A549 (cell line): Measurements from ENCODE around the gene AFF3. TPM values are rescaled to one million over a fixed set of nuclear protein-coding genes. Genes with fewer than 3 reads are reported as not detected.

Source experiments
- ATAC-seq, 2 experiments: fragments of 200-7000 bp in 1 of 2; fragments of >200 bp in 1 of 2; cut with Nextera tagmentation in 1 of 2; cut with Tn5 transposase in 1 of 2; 3 replicates each; pipeline versions ENCODE4 v1.8.0 to v1.9.1; 2018 to 2020; ENCODE audit warnings: mild to moderate bottlenecking in 1 of 2, moderate library complexity in 1 of 2
- CTCF ChIA-PET: fragments of 300-600 bp; sonication (Branson Sonifier 250); formaldehyde crosslinking; extraction: SDS; loops from one replicate; lab custom pipeline; 2021; ENCODE audit warnings: antibody characterized with exemption, inconsistent platforms; lab: Yijun Ruan, JAX
- POLR2A ChIA-PET: fragments of 350-600 bp; formaldehyde crosslinking; extraction: SDS; loops from one replicate; lab custom pipeline; 2021; ENCODE audit warnings: antibody characterized with exemption, inconsistent platforms; lab: Yijun Ruan, JAX
- DNase-seq, 2 experiments: peaks; one replicate each; pipeline versions ENCODE4 v3.0.0 to v3.0.0-alpha.2; 2011 to 2016; ENCODE audit warnings: low read depth in 1 of 2, low spot score in 1 of 2
- FAIRE-seq: peaks from 2 replicates; lab custom pipeline; 2011; peaks lifted over from hg19 to GRCh38; lab: Jason Lieb, UNC
- H3K27ac ChIP-seq, 2 experiments: fragments of >200 bp; sonication (Bioruptor Twin); formaldehyde crosslinking; 3 replicates each; pipeline ENCODE4 v1.5.1; 2016 to 2017
- H3K4me1 ChIP-seq: fragments of >200 bp; sonication (Bioruptor Twin); formaldehyde crosslinking; 3 replicates; pipeline ENCODE4 v1.6.1; 2016
- H3K4me2 ChIP-seq: fragments of >200 bp; sonication (Bioruptor Twin); formaldehyde crosslinking; 3 replicates; pipeline ENCODE4 v1.6.1; 2016
- H3K4me3 ChIP-seq: fragments of >200 bp; sonication (Bioruptor Twin); formaldehyde crosslinking; 3 replicates; pipeline ENCODE4 v1.5.1; 2016
- H3K9me3 ChIP-seq: fragments of >200 bp; sonication (Bioruptor Twin); formaldehyde crosslinking; 3 replicates; pipeline ENCODE4 v1.6.1; 2016
- BCL3 ChIP-seq: fragments of >200 bp; sonication (Bioruptor Twin); formaldehyde crosslinking; IDR thresholded peaks from 3 replicates; pipeline ENCODE4 v1.6.1; 2016
- BHLHE40 ChIP-seq: IDR thresholded peaks from 2 replicates; pipeline ENCODE4 v1.6.1; 2012; ENCODE audit warnings: low read depth, low read length, inconsistent platforms
- CHD4 ChIP-seq: fragments of 200-600 bp; sonication (generic); IDR thresholded peaks from 2 replicates; pipeline ENCODE4 v1.6.1; 2016; ENCODE audit warnings: antibody characterized with exemption, mild to moderate bottlenecking, borderline replicate concordance
- E2F6 ChIP-seq: IDR thresholded peaks from 2 replicates; pipeline ENCODE4 v1.6.1; 2012; ENCODE audit warnings: low read depth, borderline replicate concordance
- EHMT2 ChIP-seq: fragments of 200-600 bp; sonication (generic); IDR thresholded peaks from 2 replicates; pipeline ENCODE4 v1.6.1; 2016; ENCODE audit warnings: antibody characterized with exemption, low read depth, mild to moderate bottlenecking, moderate library complexity
- GATA3 ChIP-seq: IDR thresholded peaks from 2 replicates; pipeline ENCODE4 v1.6.1; 2012; ENCODE audit warnings: borderline replicate concordance
- HDAC2 ChIP-seq: fragments of 200-600 bp; sonication (generic); IDR thresholded peaks from 2 replicates; pipeline ENCODE4 v1.6.1; 2016
- HEYL ChIP-seq: fragments of 250-450 bp; sonication (Bioruptor Pico); IDR thresholded peaks from 2 replicates; pipeline ENCODE4 v1.8.0; 2021; ENCODE audit warnings: mild to moderate bottlenecking, moderate library complexity
- HOXA7 ChIP-seq: fragments of 250-450 bp; sonication (Bioruptor Pico); IDR thresholded peaks from 2 replicates; pipeline ENCODE4 v1.5.0; 2020; ENCODE audit warnings: mild to moderate bottlenecking, moderate library complexity
- HOXB5 ChIP-seq: fragments of 250-450 bp; sonication (Bioruptor Pico); IDR thresholded peaks from 2 replicates; pipeline ENCODE4 v1.5.0; 2020; ENCODE audit warnings: mild to moderate bottlenecking, moderate library complexity
- JUNB ChIP-seq: fragments of >200 bp; sonication (Bioruptor Twin); formaldehyde crosslinking; IDR thresholded peaks from 2 replicates; pipeline ENCODE4 v1.6.1; 2016
- MYC ChIP-seq: IDR thresholded peaks from 2 replicates; pipeline ENCODE4 v1.6.1; 2012; ENCODE audit warnings: mild to moderate bottlenecking, inconsistent platforms, low read length, improper control_type of control experiment, borderline replicate concordance
- NPAS2 ChIP-seq: fragments of 250-450 bp; sonication (Bioruptor Pico); IDR thresholded peaks from 2 replicates; pipeline ENCODE4 v1.8.0; 2022; ENCODE audit warnings: mild to moderate bottlenecking, moderate library complexity, borderline replicate concordance
- NR3C1 ChIP-seq: fragments of >200 bp; sonication (Bioruptor Twin); formaldehyde crosslinking; IDR thresholded peaks from 3 replicates; pipeline ENCODE4 v1.6.1; 2017
- PHF8 ChIP-seq: fragments of 200-600 bp; sonication (generic); IDR thresholded peaks from 2 replicates; pipeline ENCODE4 v1.6.1; 2016; ENCODE audit warnings: low read depth, mild to moderate bottlenecking, antibody characterized with exemption, moderate library complexity, borderline replicate concordance
- POLR2AphosphoS2 ChIP-seq: conservative IDR thresholded peaks from 2 replicates; pipeline ENCODE4 v1.6.1; 2012; ENCODE audit warnings: low read length, improper control_type of control experiment, inconsistent platforms
- RARB ChIP-seq: fragments of 250-450 bp; sonication (Bioruptor Pico); IDR thresholded peaks from 2 replicates; pipeline ENCODE4 v1.8.0; 2021; ENCODE audit warnings: mild to moderate bottlenecking, moderate library complexity
- REST ChIP-seq: fragments of 200-600 bp; sonication (generic); IDR thresholded peaks from 2 replicates; pipeline ENCODE4 v1.6.1; 2016; ENCODE audit warnings: antibody characterized with exemption, mild to moderate bottlenecking, moderate library complexity
- RFX5 ChIP-seq: fragments of 450-650 bp; IDR thresholded peaks from 2 replicates; pipeline ENCODE4 v1.7.1; 2014; ENCODE audit warnings: antibody characterized with exemption, mild to moderate bottlenecking, moderate library complexity
- RNF2 ChIP-seq: fragments of 200-600 bp; sonication (generic); IDR thresholded peaks from 2 replicates; pipeline ENCODE4 v1.6.1; 2016; ENCODE audit warnings: low read depth, mild to moderate bottlenecking, antibody characterized with exemption, moderate library complexity, borderline replicate concordance
- SREBF2 ChIP-seq: fragments of 450-650 bp; IDR thresholded peaks from 2 replicates; pipeline ENCODE4 v1.6.1; 2014; ENCODE audit warnings: mild to moderate bottlenecking, moderate library complexity
- TP53 ChIP-seq: fragments of 250-450 bp; sonication (Bioruptor Pico); IDR thresholded peaks from 2 replicates; pipeline ENCODE4 v1.5.0; 2021; ENCODE audit warnings: mild to moderate bottlenecking, moderate library complexity
- USF2 ChIP-seq: fragments of 450-650 bp; IDR thresholded peaks from 2 replicates; pipeline ENCODE4 v1.6.1; 2014; ENCODE audit warnings: antibody characterized with exemption
- ZC3H11A ChIP-seq: fragments of 450-650 bp; IDR thresholded peaks from 2 replicates; pipeline ENCODE4 v1.6.1; 2014; ENCODE audit warnings: antibody characterized with exemption, mild to moderate bottlenecking
- ZFP36 ChIP-seq: fragments of 450-650 bp; IDR thresholded peaks from 2 replicates; pipeline ENCODE4 v1.6.1; 2014; ENCODE audit warnings: borderline replicate concordance; ENCODE audit not compliant: partially characterized antibody
- ZSCAN20 ChIP-seq: fragments of 250-450 bp; sonication (Bioruptor Pico); IDR thresholded peaks from 2 replicates; pipeline ENCODE4 v1.8.0; 2022; ENCODE audit warnings: mild to moderate bottlenecking, moderate library complexity
- WGBS: methylation state at CpG from one replicate; pipeline ENCODE4 v1.1.6; 2017; ENCODE audit errors: missing lambda C conversion rate; 5-methylcytosine and 5-hydroxymethylcytosine counted together
- polyA plus RNA-seq, 4 experiments: library from polyadenylated mRNA; depleted of rRNA in 3 of 4; stranded (reverse); fragments of >200 nt; fragmentation: RNase III in 1 of 4; extraction: RNeasy Plus Mini Kit Qiagen cat#74134 plus additional on column Dnase treatment in 1 of 4; gene quantifications; 2 replicates in 3 of 4; 3 replicates in 1 of 4; pipeline ENCODE4 v1.2.3, GENCODE V29; 2011 to 2017
- TF ChIP-seq, protein P1 (sequence below): fragments of 150-350 bp; IDR thresholded peaks from 2 replicates; pipeline ENCODE4 v1.6.1; 2014; ENCODE audit warnings: low read depth, mild to moderate bottlenecking, low read length
- TF ChIP-seq, protein P2 (sequence below): IDR thresholded peaks from 2 replicates; pipeline ENCODE4 v1.6.1; 2012

Gene AFF3
- polyA plus RNA-seq, 2 of the 4 experiments (the other 2 are of a cell fraction) = not detected

- WGBS = 41% methylated on average over 7 of the region's 7 CpGs
- Histone ChIP-seq H3K4me1 (no peaks in the 10 kb centered on the region), H3K4me2 (no peak overlapping the region), H3K9me3 (no peaks in the 10 kb centered on the region), H3K27ac (no peak overlapping the region)
- ChIA-PET CTCF (interaction anchor here (3.1 kb wide), 1 partner anchor 420 kb away, joined by 22 read pairs; no protein-coding TSS in a partner anchor), POLR2A (no interaction called here)
- no peak for FAIRE-seq
- DNase-seq = no peak
- no peak for ATAC-seq
- TF ChIP-seq RNF2 = no peak
- no peak for TF ChIP-seq HOXB5
- TF ChIP-seq POLR2AphosphoS2 = no peak
- TF ChIP-seq RFX5 = no peak
- TF ChIP-seq, protein P1, sequence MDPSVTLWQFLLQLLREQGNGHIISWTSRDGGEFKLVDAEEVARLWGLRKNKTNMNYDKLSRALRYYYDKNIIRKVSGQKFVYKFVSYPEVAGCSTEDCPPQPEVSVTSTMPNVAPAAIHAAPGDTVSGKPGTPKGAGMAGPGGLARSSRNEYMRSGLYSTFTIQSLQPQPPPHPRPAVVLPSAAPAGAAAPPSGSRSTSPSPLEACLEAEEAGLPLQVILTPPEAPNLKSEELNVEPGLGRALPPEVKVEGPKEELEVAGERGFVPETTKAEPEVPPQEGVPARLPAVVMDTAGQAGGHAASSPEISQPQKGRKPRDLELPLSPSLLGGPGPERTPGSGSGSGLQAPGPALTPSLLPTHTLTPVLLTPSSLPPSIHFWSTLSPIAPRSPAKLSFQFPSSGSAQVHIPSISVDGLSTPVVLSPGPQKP = no peak
- no peak for TF ChIP-seq JUNB
- TF ChIP-seq CHD4 = no peak
- TF ChIP-seq NPAS2 (CRISPR knock-in tag) = no peak
- no peak for TF ChIP-seq ZC3H11A
- no peak for TF ChIP-seq SREBF2
- no peak for TF ChIP-seq REST
- TF ChIP-seq E2F6 = no peak
- TF ChIP-seq EHMT2 = no peak
- no peak for TF ChIP-seq ZFP36
- no peak for TF ChIP-seq PHF8
- no peak for TF ChIP-seq RARB (CRISPR knock-in tag)
- TF ChIP-seq, all 56 proteins: peak for 0
- no peak overlapping the region for H3K4me3 ChIP-seq
These were observed 320.8 kb downstream of the AFF3 start for GRCh38 chr2:99821572-99821971.

GRCh38 chr2:99821039-99821438 is 321.4 kb downstream of the AFF3 start:
- no peak for DNase-seq
- POLR2A ChIA-PET = no interaction called here
- Histone ChIP-seq H3K27ac (no peak overlapping the region), H3K4me2 (no peak overlapping the region)
- no peak for TF ChIP-seq PHF8
- TF ChIP-seq MYC = no peak
- no peak for TF ChIP-seq HDAC2
- TF ChIP-seq BHLHE40 = no peak
- no peak for TF ChIP-seq GATA3
- no peak for TF ChIP-seq RARB (CRISPR knock-in tag)
- no peak for TF ChIP-seq ZFP36
- no peak for TF ChIP-seq HOXA7 (CRISPR knock-in tag)
- TF ChIP-seq HEYL (CRISPR knock-in tag) = no peak
- TF ChIP-seq RNF2 = no peak
- TF ChIP-seq HOXB5 = no peak
- no peak for TF ChIP-seq TP53
- TF ChIP-seq ZSCAN20 (CRISPR knock-in tag) = no peak
- TF ChIP-seq, protein P2, sequence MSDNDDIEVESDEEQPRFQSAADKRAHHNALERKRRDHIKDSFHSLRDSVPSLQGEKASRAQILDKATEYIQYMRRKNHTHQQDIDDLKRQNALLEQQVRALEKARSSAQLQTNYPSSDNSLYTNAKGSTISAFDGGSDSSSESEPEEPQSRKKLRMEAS = no peak
- TF ChIP-seq BCL3 = no peak
- no peak for TF ChIP-seq NR3C1
- TF ChIP-seq ZC3H11A = no peak
- no peak for TF ChIP-seq USF2
- TF ChIP-seq, protein P1 = no peak
- TF ChIP-seq, all 56 proteins: peak for 0
- 54% methylated on average over 3 of the region's 3 CpGs for WGBS
- FAIRE-seq (no peak), ATAC-seq (no peak)
- Histone ChIP-seq H3K4me1 (no peaks in the 10 kb centered on the region), H3K9me3 (no peaks in the 10 kb centered on the region), H3K4me3 (no peak overlapping the region)
- CTCF ChIA-PET = interaction anchor here (0.9 to 3.1 kb wide), 2 partner anchors 33 to 421 kb away, joined by 3 to 22 read pairs; no protein-coding TSS in a partner anchor
